Fibroblast of skin of scalp (primary cell): ENCODE results near the gene TSHZ3. TPM values are rescaled to one million over a fixed set of nuclear protein-coding genes. Genes with fewer than 3 reads are reported as not detected.

Experiments used
- DNase-seq: peaks from one replicate; pipeline ENCODE4 v3.0.0-alpha.2; 2013
- polyA plus RNA-seq, 2 experiments: library from polyadenylated mRNA; unstranded; fragments of 120-200 nt; gene quantifications; one replicate each; pipeline ENCODE4 v1.2.1, GENCODE V29; 2013; ENCODE audit not compliant: insufficient read length in 2 of 2

TSHZ3 gene, protein sequence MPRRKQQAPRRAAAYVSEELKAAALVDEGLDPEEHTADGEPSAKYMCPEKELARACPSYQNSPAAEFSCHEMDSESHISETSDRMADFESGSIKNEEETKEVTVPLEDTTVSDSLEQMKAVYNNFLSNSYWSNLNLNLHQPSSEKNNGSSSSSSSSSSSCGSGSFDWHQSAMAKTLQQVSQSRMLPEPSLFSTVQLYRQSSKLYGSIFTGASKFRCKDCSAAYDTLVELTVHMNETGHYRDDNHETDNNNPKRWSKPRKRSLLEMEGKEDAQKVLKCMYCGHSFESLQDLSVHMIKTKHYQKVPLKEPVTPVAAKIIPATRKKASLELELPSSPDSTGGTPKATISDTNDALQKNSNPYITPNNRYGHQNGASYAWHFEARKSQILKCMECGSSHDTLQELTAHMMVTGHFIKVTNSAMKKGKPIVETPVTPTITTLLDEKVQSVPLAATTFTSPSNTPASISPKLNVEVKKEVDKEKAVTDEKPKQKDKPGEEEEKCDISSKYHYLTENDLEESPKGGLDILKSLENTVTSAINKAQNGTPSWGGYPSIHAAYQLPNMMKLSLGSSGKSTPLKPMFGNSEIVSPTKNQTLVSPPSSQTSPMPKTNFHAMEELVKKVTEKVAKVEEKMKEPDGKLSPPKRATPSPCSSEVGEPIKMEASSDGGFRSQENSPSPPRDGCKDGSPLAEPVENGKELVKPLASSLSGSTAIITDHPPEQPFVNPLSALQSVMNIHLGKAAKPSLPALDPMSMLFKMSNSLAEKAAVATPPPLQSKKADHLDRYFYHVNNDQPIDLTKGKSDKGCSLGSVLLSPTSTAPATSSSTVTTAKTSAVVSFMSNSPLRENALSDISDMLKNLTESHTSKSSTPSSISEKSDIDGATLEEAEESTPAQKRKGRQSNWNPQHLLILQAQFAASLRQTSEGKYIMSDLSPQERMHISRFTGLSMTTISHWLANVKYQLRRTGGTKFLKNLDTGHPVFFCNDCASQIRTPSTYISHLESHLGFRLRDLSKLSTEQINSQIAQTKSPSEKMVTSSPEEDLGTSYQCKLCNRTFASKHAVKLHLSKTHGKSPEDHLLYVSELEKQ
- polyA plus RNA-seq (2013, experiment 1 of 2; ENCODE audit: insufficient read length), result 16.6 TPM
- polyA plus RNA-seq (2013, experiment 2 of 2; ENCODE audit: insufficient read length), result 17.5 TPM

- peak; percentile 92 for DNase-seq
Measured at GRCh38 chr19:31349160-31349881, at the start of gene TSHZ3. TSS of gene TSHZ3 (minus strand) at chr19:31349436. CDS start at chr19:31349219, 217 bp downstream.

DNA sequence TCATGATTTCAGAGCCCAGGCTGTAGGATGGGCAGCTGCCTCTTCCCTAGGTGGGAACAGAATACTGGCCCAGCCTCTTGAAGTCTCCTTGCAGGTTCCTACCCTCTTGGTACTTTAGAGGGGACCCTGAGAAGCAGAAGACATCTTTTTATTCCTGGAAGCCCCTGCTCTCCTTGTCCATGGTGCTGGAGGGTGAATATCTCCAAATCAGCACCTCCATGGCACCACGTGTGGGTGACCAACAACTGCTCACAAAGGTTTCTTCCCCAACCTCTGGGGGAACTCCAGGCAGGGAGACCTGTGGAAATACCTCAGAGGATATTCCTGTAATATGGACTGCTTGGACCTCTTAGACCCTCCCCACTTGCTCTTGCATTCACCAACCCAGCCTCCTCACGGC is 48.1 kb upstream of the TSHZ3 start:
- no peak for DNase-seq

DNA sequence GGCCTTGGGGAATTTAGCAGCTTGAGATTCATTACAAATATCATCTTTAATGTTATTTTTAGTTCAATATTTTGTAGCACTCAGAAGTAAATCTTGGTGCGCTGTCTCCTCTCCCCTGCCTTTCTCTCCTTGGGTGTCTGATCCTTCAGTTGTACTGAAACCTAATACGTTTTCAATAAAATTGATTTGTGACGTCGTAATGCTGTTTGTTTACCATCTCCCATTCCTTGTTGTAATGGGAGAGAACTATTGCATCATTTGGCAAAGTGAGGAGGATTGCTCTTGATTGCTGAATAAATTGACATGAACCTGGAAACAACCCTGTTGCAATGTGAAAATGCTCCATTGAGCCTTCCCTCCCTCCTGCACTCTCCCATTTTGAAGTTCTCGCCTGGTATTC is 43.2 kb upstream of the TSHZ3 start:
- DNase-seq, result no peak

DNA sequence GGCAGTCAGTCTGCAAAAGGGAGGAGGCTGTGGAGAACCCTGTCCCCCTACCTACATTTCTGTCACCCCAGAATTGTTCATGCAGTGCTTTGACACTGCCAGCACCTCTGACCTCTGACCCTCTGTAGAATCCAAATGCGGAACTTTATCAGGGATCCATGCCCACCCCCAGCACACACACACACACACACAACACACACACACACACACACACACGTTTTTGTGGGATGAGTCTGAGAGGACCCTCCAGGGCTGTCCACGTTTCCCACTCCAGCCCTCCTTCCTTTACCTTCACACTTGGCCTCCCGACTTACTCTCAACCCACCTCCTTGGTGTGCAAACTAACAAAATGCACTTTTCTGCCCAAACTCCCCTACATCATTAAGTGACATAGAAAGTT is 42.3 kb upstream of the TSHZ3 start:
- DNase-seq, result no peak

GRCh38 chr19:31390711-31391110 is 41.5 kb upstream of the TSHZ3 start:
- DNase-seq, result no peak

GRCh38 chr19:31389874-31390273 is 40.6 kb upstream of the TSHZ3 start:
- no peak for DNase-seq

- no peak for DNase-seq
Measured at GRCh38 chr19:31387717-31388301, 38.6 kb upstream of the TSHZ3 start.

DNA sequence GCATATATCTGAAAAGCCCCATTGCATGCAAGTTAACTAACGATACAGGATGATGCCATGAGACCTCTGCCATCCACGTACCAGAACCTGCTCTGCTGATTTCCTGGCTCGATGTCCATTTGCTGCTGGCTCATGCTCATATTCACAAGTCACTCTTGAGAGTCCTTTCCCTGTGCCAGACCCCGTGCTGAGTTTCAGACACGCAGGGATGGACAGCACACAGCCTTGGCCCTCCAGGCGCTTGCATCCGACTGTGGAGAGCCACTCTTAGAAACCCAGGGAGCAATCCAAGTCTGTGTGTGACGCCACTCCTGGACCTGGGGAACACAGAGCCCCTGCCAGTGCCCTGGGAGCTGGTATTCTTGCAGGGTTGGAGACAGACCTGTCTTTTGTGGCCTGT is 37.6 kb upstream of the TSHZ3 start:
- no peak for DNase-seq

DNA sequence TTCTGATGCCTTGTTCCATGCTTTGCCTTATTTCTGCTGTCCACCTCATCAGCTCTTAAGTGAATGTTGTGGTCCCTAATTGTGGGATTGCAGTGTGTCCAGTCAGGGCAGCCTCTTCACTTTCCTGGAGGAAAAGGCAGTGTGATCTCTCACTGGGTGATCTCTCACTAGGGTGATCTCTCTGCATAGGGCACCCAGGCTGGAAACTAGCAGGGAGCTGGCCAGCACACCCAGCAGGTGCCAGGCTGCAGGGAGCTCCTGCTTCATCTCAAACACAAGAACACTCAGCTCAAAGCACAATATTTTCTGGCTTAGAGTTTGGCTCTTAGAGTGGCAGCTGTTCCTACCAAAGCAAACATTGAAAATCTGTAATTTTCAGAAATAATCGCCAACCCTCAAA is 36.5 kb upstream of the TSHZ3 start:
- no peak for DNase-seq

- DNase-seq, result no peak
Measured at GRCh38 chr19:31383553-31383952, 34.3 kb upstream of the TSHZ3 start.

DNA sequence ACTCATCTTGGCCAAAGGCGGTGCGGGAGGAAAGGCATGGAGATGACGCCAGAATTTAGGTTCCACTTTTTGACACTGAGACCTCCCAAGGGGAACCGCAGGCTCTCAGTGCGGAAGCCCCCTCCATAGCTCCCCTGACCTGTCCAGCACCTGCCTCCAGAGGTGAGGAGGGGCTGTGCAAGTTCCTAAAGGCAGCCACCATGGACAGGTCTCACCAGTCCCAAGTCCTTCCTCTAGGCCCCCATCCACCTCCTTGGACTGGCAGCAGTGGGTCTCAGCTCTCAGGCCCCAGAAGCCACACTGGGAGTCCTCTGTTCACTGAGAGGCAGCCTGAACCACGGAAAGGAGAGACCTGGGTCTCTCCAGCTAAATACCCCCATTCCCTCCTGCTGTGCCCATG is 31.6 kb upstream of the TSHZ3 start:
- no peak for DNase-seq

DNA sequence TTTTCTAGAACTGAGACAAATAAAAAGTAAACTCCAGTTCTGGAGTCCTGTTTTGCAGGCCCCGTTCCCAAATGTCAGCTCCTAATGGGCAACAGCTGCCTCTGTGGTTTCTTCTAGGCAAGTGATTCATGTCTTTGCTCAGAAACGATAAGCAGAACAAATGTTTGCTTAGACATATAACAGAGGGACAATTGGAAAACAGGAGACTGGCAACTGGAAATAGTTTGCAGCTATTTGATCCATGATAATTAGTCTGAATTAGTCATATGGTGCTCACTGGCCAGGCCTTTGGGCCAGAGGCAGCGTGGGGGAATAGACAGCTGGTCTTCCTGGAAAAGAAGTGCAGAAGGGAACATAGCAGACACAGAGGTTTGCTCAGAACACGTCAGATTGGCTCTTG is 29.2 kb upstream of the TSHZ3 start:
- peak; percentile 90 for DNase-seq

DNA sequence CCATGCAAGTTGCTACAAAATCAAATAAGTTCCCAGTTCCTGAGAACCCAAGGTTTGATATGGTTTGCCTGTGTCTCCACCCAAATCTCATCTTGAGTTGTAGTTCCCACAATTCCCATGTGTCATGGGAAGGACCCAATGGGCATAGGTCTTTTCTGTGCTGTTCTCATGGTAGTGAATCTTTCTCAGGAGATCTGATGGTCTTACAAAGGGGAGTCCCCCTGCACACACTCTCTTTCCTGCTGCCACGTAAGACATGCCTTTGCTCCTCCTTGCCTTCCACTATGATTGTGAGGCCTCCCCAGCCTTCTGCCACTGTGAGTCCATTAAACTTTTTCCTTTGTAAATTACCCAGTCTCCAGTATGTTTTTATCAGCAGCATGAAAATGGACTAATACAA is 28.5 kb upstream of the TSHZ3 start:
- no peak for DNase-seq

DNA sequence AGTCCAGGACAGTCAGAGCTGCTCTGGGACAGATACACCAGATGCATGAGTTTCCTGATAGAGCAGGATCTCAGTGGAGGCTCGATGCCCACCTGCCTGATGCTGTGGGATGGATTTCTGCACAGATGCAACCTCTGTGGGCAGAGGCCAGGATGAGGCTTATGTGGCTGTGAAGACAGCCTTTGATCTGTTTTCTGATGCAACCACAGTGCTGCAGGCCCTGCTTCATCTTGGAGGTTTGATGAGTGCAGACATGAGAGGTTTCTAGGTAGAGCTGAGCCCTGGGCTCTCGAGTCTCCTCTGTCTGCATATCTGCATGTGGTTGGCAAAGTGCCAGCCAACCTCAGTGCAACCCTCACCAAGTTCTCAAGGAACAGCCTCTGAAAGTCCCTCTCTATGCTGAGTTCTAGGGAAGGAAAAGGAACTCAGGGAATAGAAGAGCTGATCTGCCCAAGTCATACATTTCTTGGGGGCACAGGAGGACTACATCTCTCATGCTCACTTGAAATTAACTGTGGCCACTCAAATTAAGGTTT is 23.1 kb upstream of the TSHZ3 start:
- no peak for DNase-seq

- no peak for DNase-seq
Measured at GRCh38 chr19:31370216-31370615, 21.0 kb upstream of the TSHZ3 start.

DNA sequence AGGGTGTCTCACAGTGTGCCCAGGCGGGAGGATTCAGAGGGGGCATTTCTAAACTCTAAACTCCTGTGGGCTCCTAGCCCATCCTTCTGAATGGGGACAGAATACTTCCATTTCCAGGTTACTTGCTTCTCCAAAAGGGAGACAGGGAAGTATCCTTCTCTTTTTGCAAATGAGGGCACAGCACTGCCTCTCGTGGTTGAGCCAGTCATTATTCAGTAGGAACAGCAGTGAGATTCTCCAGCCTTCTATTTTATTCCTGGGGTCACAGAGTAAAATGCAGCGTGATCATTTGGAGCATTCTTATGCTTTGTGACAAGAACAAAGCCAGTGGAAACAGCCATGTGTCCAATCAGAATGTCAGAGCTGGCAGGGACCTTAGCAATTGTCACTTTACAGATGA is 15.7 kb upstream of the TSHZ3 start:
- DNase-seq, result no peak

DNA sequence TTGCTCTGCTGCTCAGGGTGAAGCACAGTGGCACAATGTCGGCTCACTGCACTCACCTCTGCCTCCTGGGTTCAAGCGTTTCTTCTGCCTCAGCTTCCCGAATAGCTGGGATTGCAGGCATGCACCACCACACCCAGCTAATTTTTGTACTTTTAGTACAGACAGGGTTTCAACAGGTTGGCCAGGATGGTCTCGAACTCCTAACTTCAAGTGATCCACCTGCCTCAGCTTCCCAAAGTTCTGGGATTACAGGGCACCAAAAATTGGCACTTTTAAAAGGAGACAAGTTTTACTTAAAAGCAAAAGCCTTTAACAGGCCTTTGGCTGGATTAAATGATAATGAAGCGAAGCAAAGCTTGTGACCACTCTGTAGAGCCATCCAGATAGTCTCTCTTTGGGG is 12.5 kb upstream of the TSHZ3 start:
- no peak for DNase-seq

- DNase-seq, result no peak
Measured at GRCh38 chr19:31357315-31357673, 8.1 kb upstream of the TSHZ3 start.

DNA sequence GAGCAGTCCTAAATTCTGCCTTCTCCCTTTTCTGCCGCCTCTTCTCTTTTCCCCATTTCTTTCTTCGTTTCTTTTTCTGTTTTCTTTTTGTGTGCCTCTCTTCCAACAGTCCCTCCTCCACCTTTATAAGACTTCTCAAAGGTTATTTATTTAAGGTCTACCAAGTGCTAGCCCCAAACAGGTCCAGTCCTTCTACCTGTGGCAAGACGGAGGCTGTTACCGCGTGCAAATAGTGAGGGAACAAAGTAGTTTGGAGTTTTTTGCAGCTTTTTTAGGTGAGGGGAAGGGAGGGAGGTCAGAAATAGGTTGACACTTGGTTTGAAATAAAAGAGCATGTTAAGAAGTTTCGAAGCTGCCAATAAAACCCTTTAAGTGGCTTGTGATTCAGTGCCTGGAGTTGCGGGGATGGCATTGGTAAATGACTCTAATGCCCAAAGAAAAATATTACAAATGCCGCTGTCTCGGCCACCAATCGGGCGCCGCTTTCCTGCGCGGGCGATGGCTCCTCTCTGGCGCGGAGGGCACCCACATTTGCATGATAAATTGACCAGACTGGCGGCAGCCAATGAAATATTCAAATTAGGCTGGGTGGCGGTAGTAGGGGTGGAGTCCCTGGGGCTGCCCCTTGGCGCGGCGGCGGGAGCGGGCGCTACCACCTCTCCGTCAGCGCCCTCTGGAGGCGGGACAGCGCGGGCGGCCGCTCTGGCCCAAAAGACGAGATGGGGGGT is 7.5 kb upstream of the TSHZ3 start:
- no peak for DNase-seq

DNA sequence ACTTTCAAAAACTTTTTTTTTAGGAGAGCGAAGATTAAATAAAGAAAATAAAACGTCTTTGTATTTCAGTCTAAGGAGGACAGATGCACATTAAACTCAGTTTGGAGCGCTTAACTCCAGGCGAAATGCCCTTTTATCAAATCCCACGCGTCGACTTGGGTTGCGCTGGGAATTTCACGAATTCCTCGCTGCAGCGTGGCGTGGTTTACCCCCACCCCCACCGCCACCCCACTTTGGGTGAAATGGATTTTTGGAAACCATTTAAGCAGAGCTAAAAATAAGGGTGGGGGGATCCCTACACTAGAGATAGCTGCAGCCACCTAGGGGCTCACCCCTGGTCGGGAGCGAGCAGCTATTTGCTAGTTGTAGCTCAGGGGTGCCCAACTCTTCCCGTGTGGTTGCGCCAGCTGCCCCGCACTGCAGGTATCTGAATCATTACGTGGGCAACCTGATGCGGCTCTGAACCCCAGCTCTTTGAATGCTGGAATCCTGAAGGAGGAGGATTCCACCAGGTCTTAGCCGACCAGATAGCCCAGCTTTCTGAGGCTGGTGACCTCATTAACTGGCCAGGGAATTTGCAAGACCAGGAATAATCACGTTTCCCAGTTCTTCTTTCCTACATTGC is 6.5 kb upstream of the TSHZ3 start:
- DNase-seq, result no peak
